Gastrocnemius medialis (tissue), 4 donors: ENCODE data around the gene HMCN2. TPM values are rescaled to one million over a fixed set of nuclear protein-coding genes. Genes with fewer than 3 reads are reported as not detected.

Experiments used
- ATAC-seq, 2 donors: fragments of 150-250 bp; one replicate each; pipeline ENCODE4 v1.9.1; 2016
- DNase-seq, 2 donors: peaks; one replicate each; pipeline ENCODE4 v3.0.0-alpha.2; 2019
- H3K27ac ChIP-seq, 4 donors: fragments of 200-600 bp; sonication (generic); 1 replicate in 1 of 4; 2 replicates in 3 of 4; pipeline ENCODE4 v1.5.1; 2016 to 2018; ENCODE audit warnings: mild to moderate bottlenecking in 2 of 4, moderate library complexity in 1 of 4
- H3K27me3 ChIP-seq, 3 donors: fragments of 200-600 bp; sonication (generic) in 2 of 3; 1 replicate in 1 of 3; 2 replicates in 2 of 3; pipeline versions ENCODE4 v1.5.1 to v1.6.0; 2016 to 2019; ENCODE audit warnings: mild to moderate bottlenecking in 1 of 3, moderate library complexity in 1 of 3
- H3K36me3 ChIP-seq, 2 donors: fragments of 200-600 bp; sonication (generic) in 1 of 2; one replicate each; pipeline ENCODE4 v1.5.1; 2017 to 2018
- H3K4me1 ChIP-seq, 2 donors: fragments of 200-600 bp; sonication (generic) in 1 of 2; one replicate each; pipeline ENCODE4 v1.5.1; 2016 to 2017; ENCODE audit warnings: mild to moderate bottlenecking in 2 of 2
- H3K4me3 ChIP-seq, 4 donors: fragments of 200-600 bp; sonication (generic) in 3 of 4; 1 replicate in 1 of 4; 2 replicates in 3 of 4; pipeline ENCODE4 v1.5.1; 2016 to 2019; ENCODE audit warnings: mild to moderate bottlenecking in 2 of 4
- H3K9me3 ChIP-seq, 3 donors: fragments of 200-600 bp; sonication (generic) in 2 of 3; 1 replicate in 1 of 3; 2 replicates in 2 of 3; pipeline ENCODE4 v1.5.1; 2016 to 2019
- CTCF ChIP-seq, 5 experiments: fragments of 450-650 bp in 3 of 5; fragments of 200-600 bp in 2 of 5; sonication (generic) in 2 of 5; IDR thresholded peaks in 4 of 5; conservative IDR thresholded peaks in 1 of 5; 1 replicate in 4 of 5; 2 replicates in 1 of 5; pipeline ENCODE4 v1.5.1; 2016 to 2019; ENCODE audit warnings: antibody characterized with exemption in 5 of 5, mild to moderate bottlenecking in 3 of 5, moderate library complexity in 3 of 5
- POLR2A ChIP-seq, 2 donors: fragments of 450-650 bp; IDR thresholded peaks; one replicate each; pipeline ENCODE4 v1.6.1; 2017; ENCODE audit warnings: antibody characterized with exemption in 2 of 2, mild to moderate bottlenecking in 2 of 2, moderate library complexity in 2 of 2
- in situ Hi-C, 4 donors: fragments of 200-750 bp; cut with MboI; loops; one replicate each; pipeline versions ENCODE4 v1.15.0 to v1.8.0; 2017; ENCODE audit warnings: low sequenced_read_pairs in 4 of 4
- intact Hi-C: fragments of 100-400 bp; cut with DNase I; formaldehyde crosslinking; loops from one replicate; pipeline ENCODE4 v1.15.1; 2023; ENCODE audit warnings: low total_unique reads
- total RNA-seq, 4 donors: library from RNA; depleted of rRNA; stranded (reverse); fragments of >200 nt; gene quantifications; one replicate each; pipeline versions ENCODE4 v1.1.0 to v1.2.3, GENCODE V29; 2016

The HMCN2 gene
- total RNA-seq, 4 donors from 2014 or later, result 1.9 to 8.5 (median 7.7) TPM

- Histone ChIP-seq H3K9me3 (peaks cover 0 to 7% (median 0%) of the 10 kb centered on the region in 3 donors), H3K4me1 (no peaks in the 10 kb centered on the region), H3K4me3 (no peak overlapping the region), H3K27me3 (no peaks in the 10 kb centered on the region), H3K27ac (no peak overlapping the region), H3K36me3 (no peaks in the 10 kb centered on the region)
- intact Hi-C loops (no loop called here), in situ Hi-C loops (loop anchor here (5.0 to 25.0 kb wide), 3 partner anchors 125 to 342 kb away; no protein-coding TSS in a partner anchor)
- DNase-seq (no peak), ATAC-seq (no peak)
- TF ChIP-seq POLR2A (IDR thresholded peaks at IDR 0.05) (no peak), CTCF (IDR thresholded peaks at IDR 0.05 in 4 of 5, conservative IDR thresholded peaks at IDR 0.05 in 1 of 5) (no peak)
Measured at GRCh38 chr9:130229759-130230158, 35.8 kb upstream of the HMCN2 start.

GRCh38 chr9:130230631-130231030, 34.9 kb upstream of the HMCN2 start:
- in situ Hi-C loops, result loop anchor here (5.0 to 25.0 kb wide), 3 partner anchors 126 to 343 kb away; no protein-coding TSS in a partner anchor
- no peak for DNase-seq
- intact Hi-C loops, result no loop called here

GRCh38 chr9:130232899-130233586, 32.5 kb upstream of the HMCN2 start:
- ATAC-seq, result no peak
- H3K27ac ChIP-seq, result no peak overlapping the region
- H3K4me3 ChIP-seq, result no peak overlapping the region
- H3K36me3 ChIP-seq, result no peaks in the 10 kb centered on the region
- no peak for DNase-seq
- H3K9me3 ChIP-seq, result peaks cover 0 to under 1% (median 0%) of the 10 kb centered on the region in 3 donors
- intact Hi-C loops, result no loop called here
- no peaks in the 10 kb centered on the region for H3K4me1 ChIP-seq
- in situ Hi-C loops, result loop anchor here (5.0 to 25.0 kb wide), 3 partner anchors 128 to 346 kb away; no protein-coding TSS in a partner anchor
- H3K27me3 ChIP-seq, result no peaks in the 10 kb centered on the region
- TF ChIP-seq POLR2A (IDR thresholded peaks at IDR 0.05), result no peak
- TF ChIP-seq CTCF (IDR thresholded peaks at IDR 0.05 in 4 of 5, conservative IDR thresholded peaks at IDR 0.05 in 1 of 5), result no peak

More at GRCh38 chr9:130230631-130231030, 34.9 kb upstream of the HMCN2 start:
- H3K9me3 ChIP-seq, result peaks cover 0 to 7% (median 0%) of the 10 kb centered on the region in 3 donors
- no peaks in the 10 kb centered on the region for H3K27me3 ChIP-seq
- ATAC-seq, result no peak
- no peaks in the 10 kb centered on the region for H3K36me3 ChIP-seq
- H3K4me1 ChIP-seq, result no peaks in the 10 kb centered on the region
- H3K27ac ChIP-seq, result no peak overlapping the region
- TF ChIP-seq POLR2A (IDR thresholded peaks at IDR 0.05) (no peak), CTCF (IDR thresholded peaks at IDR 0.05 in 4 of 5, conservative IDR thresholded peaks at IDR 0.05 in 1 of 5) (no peak)
- no peak overlapping the region for H3K4me3 ChIP-seq

- Histone ChIP-seq H3K36me3 (no peaks in the 10 kb centered on the region), H3K27ac (no peak overlapping the region), H3K4me1 (no peaks in the 10 kb centered on the region), H3K27me3 (no peaks in the 10 kb centered on the region), H3K4me3 (no peak overlapping the region), H3K9me3 (no peaks in the 10 kb centered on the region)
- DNase-seq (no peak), ATAC-seq (no peak)
- no peak for TF ChIP-seq CTCF (IDR thresholded peaks at IDR 0.05 in 4 of 5, conservative IDR thresholded peaks at IDR 0.05 in 1 of 5)
- no peak for TF ChIP-seq POLR2A (IDR thresholded peaks at IDR 0.05)
- in situ Hi-C loops, result loop anchor here (5.0 to 25.0 kb wide), 3 partner anchors 129 to 346 kb away; no protein-coding TSS in a partner anchor
- intact Hi-C loops, result no loop called here
Measured at GRCh38 chr9:130233587-130233945, 32.0 kb upstream of the HMCN2 start.
